Natural killer cell (primary cell): ENCODE data around the gene KLK4. TPM values are rescaled to one million over a fixed set of nuclear protein-coding genes. Genes with fewer than 3 reads are reported as not detected.

Experiments
- ATAC-seq, 3 donors: fragments of 150-1000 bp in 2 of 3; fragments of 200-7000 bp in 1 of 3; cut with Tn5 transposase; 1 replicate in 1 of 3; 2 replicates in 2 of 3; pipeline ENCODE4 v1.10.0; 2021; ENCODE audit warnings: mild to moderate bottlenecking in 2 of 3, moderate library complexity in 2 of 3
- DNase-seq, 2 donors: peaks; one replicate each; pipeline versions ENCODE4 v3.0.0 to v3.0.0-alpha.2; 2013 to 2021; ENCODE audit warnings: mixed read lengths in 1 of 2
- H3K27ac ChIP-seq: one replicate; pipeline ENCODE4 v1.5.1; 2013; ENCODE audit warnings: mild to moderate bottlenecking, low read length
- H3K27me3 ChIP-seq: one replicate; pipeline ENCODE4 v1.6.1; 2013; ENCODE audit warnings: low read length; ENCODE audit not compliant: control insufficient read depth, insufficient read depth
- H3K36me3 ChIP-seq: one replicate; pipeline ENCODE4 v1.6.1; 2013; ENCODE audit warnings: low read length; ENCODE audit not compliant: control insufficient read depth, insufficient read depth
- H3K4me1 ChIP-seq: one replicate; pipeline ENCODE4 v1.6.1; 2013; ENCODE audit warnings: low read length; ENCODE audit not compliant: control insufficient read depth, insufficient read depth
- H3K4me3 ChIP-seq: one replicate; pipeline ENCODE4 v1.5.1; 2013; ENCODE audit warnings: low read length
- H3K9me3 ChIP-seq: one replicate; pipeline ENCODE4 v1.6.1; 2013; ENCODE audit warnings: low read length; ENCODE audit not compliant: control insufficient read depth, insufficient read depth
- H3K27ac Mint-ChIP-seq, 2 donors: one replicate each; pipeline ENCODE4 v1.8.0; 2022; ENCODE audit warnings: mild to moderate bottlenecking in 2 of 2, mixed read lengths in 2 of 2, moderate library complexity in 1 of 2
- H3K27me3 Mint-ChIP-seq, 2 donors: one replicate each; pipeline ENCODE4 v1.8.0; 2022; ENCODE audit warnings: low read depth in 2 of 2, mixed read lengths in 2 of 2
- H3K36me3 Mint-ChIP-seq: one replicate; pipeline ENCODE4 v1.8.0; 2022; ENCODE audit warnings: mixed read lengths
- H3K4me1 Mint-ChIP-seq, 2 donors: one replicate each; pipeline ENCODE4 v1.8.0; 2022; ENCODE audit warnings: mixed read lengths in 2 of 2
- H3K4me3 Mint-ChIP-seq: one replicate; pipeline ENCODE4 v1.8.0; 2022; ENCODE audit warnings: mild to moderate bottlenecking, moderate library complexity, mixed read lengths
- H3K9me3 Mint-ChIP-seq, 2 donors: one replicate each; pipeline ENCODE4 v1.8.0; 2022; ENCODE audit warnings: mixed read lengths in 2 of 2
- CTCF ChIP-seq: fragments of 200-600 bp; IDR thresholded peaks from one replicate; pipeline ENCODE4 v1.8.0; 2022; ENCODE audit warnings: antibody characterized with exemption
- WGBS: methylation state at CpG from one replicate; pipeline ENCODE4 v1.1.7; 2013; ENCODE audit warnings: missing lambda C conversion rate; ENCODE audit not compliant: insufficient coverage; 5-methylcytosine and 5-hydroxymethylcytosine counted together
- intact Hi-C: fragments of 100-400 bp; cut with micrococcal nuclease; formaldehyde crosslinking; loops from one replicate; pipeline ENCODE4 v1.14.2; 2022
- total RNA-seq, 4 donors: library from RNA; stranded (reverse); fragments of 120-200 nt in 1 of 4; gene quantifications; one replicate each; pipeline versions ENCODE4 v1.2.3 to v1.2.4, GENCODE V29; 2013 to 2022

KLK4 gene
- total RNA-seq, 3 donors from 2014 or later (not counting 1 experiment from before 2014, with no cell fraction given), result not detected

- no peak for TF ChIP-seq CTCF
- Histone ChIP-seq H3K4me1 (no peaks in the 10 kb centered on the region), H3K9me3 (no peaks in the 10 kb centered on the region), H3K27ac (no peak overlapping the region), H3K4me3 (no peak overlapping the region), H3K27me3 (no peaks in the 10 kb centered on the region), H3K36me3 (no peaks in the 10 kb centered on the region)
- intact Hi-C loops, result loop anchor here (5.0 to 10.0 kb wide), 2 partner anchors 162 to 330 kb away; no protein-coding TSS in a partner anchor
- H3K9me3 Mint-ChIP-seq, result no peaks in the 10 kb centered on the region
- H3K27me3 Mint-ChIP-seq, result peaks cover 24 to 28% of the 10 kb centered on the region in 2 donors
- ATAC-seq, result no peak
- peaks cover 0 to 4% of the 10 kb centered on the region in 2 donors for H3K4me1 Mint-ChIP-seq
- DNase-seq, result no peak
- no peaks in the 10 kb centered on the region for H3K36me3 Mint-ChIP-seq
- no peak overlapping the region for H3K4me3 Mint-ChIP-seq
- WGBS, result 86% methylated on average over 3 of the region's 4 CpGs
- H3K27ac Mint-ChIP-seq, result no peak overlapping the region
Observed at GRCh38 chr19:50932690-50933083, 21.5 kb upstream of the KLK4 start.

- no peak for DNase-seq
- Mint-ChIP-seq H3K27me3 (peaks cover 19 to 30% of the 10 kb centered on the region in 2 donors), H3K9me3 (no peaks in the 10 kb centered on the region), H3K4me1 (peaks cover 0 to 4% of the 10 kb centered on the region in 2 donors), H3K4me3 (no peak overlapping the region), H3K27ac (no peak overlapping the region), H3K36me3 (no peaks in the 10 kb centered on the region)
- intact Hi-C loops, result loop anchor here (5.0 to 10.0 kb wide), 2 partner anchors 163 to 330 kb away; no protein-coding TSS in a partner anchor
- H3K9me3 ChIP-seq, result no peaks in the 10 kb centered on the region
- H3K27me3 ChIP-seq, result no peaks in the 10 kb centered on the region
- no peak for TF ChIP-seq CTCF
- no peak overlapping the region for H3K4me3 ChIP-seq
- no peak for ATAC-seq
- no peaks in the 10 kb centered on the region for H3K36me3 ChIP-seq
- 80% methylated on average over 11 of the region's 11 CpGs for WGBS
- H3K27ac ChIP-seq, result no peak overlapping the region
- H3K4me1 ChIP-seq, result no peaks in the 10 kb centered on the region
Observed at GRCh38 chr19:50932018-50932689, 21.0 kb upstream of the KLK4 start.

GRCh38 chr19:50931023-50931422 is 19.8 kb upstream of the KLK4 start:
- ATAC-seq (no peak), DNase-seq (no peak)
- no peaks in the 10 kb centered on the region for H3K36me3 Mint-ChIP-seq
- peaks cover 19 to 30% of the 10 kb centered on the region in 2 donors for H3K27me3 Mint-ChIP-seq
- H3K36me3 ChIP-seq, result no peaks in the 10 kb centered on the region
- no peaks in the 10 kb centered on the region for H3K9me3 ChIP-seq
- H3K4me3 Mint-ChIP-seq, result no peak overlapping the region
- no peak for TF ChIP-seq CTCF
- no peaks in the 10 kb centered on the region for H3K9me3 Mint-ChIP-seq
- no peaks in the 10 kb centered on the region for H3K4me1 ChIP-seq
- no peaks in the 10 kb centered on the region for H3K27me3 ChIP-seq
- H3K27ac Mint-ChIP-seq, result no peak overlapping the region
- peaks cover 0 to 4% of the 10 kb centered on the region in 2 donors for H3K4me1 Mint-ChIP-seq
- intact Hi-C loops, result loop anchor here (2.0 to 10.0 kb wide), 3 partner anchors 164 to 331 kb away; no protein-coding TSS in a partner anchor
- H3K4me3 ChIP-seq, result no peak overlapping the region
- H3K27ac ChIP-seq, result no peak overlapping the region

- Histone ChIP-seq H3K27me3 (no peaks in the 10 kb centered on the region), H3K9me3 (no peaks in the 10 kb centered on the region), H3K4me3 (no peak overlapping the region), H3K4me1 (no peaks in the 10 kb centered on the region), H3K27ac (no peak overlapping the region), H3K36me3 (no peaks in the 10 kb centered on the region)
- peaks cover 15 to 30% of the 10 kb centered on the region in 2 donors for H3K27me3 Mint-ChIP-seq
- peaks cover 0 to 4% of the 10 kb centered on the region in 2 donors for H3K4me1 Mint-ChIP-seq
- no peak overlapping the region for H3K27ac Mint-ChIP-seq
- intact Hi-C loops, result no loop called here
- no peak for DNase-seq
- no peak for ATAC-seq
- no peaks in the 10 kb centered on the region for H3K9me3 Mint-ChIP-seq
- no peaks in the 10 kb centered on the region for H3K36me3 Mint-ChIP-seq
- WGBS, result 85% methylated on average over 5 of the region's 5 CpGs
- H3K4me3 Mint-ChIP-seq, result no peak overlapping the region
- TF ChIP-seq CTCF, result no peak
Observed at GRCh38 chr19:50928831-50929230, 17.6 kb upstream of the KLK4 start.
